KBM-7 (cell line): ENCODE measurements around the gene INKA2.
"Not testable (repeated sequence)": the region's sequence is repeated elsewhere in the genome, so short reads cannot be mapped to it uniquely, and the experiment has no call there.

Experiments used
- DNase-seq: peaks from one replicate; pipeline ENCODE4 v3.0.0-alpha.2; 2015
- in situ Hi-C: fragments of 300-500 bp; cut with MboI; formaldehyde crosslinking; loops from 2 replicates; pipeline ENCODE4 v1.14.3; 2020; ENCODE audit warnings: low sequenced_read_pairs, low pct_unique_long_range_greater_than_20kb, mixed read lengths

The INKA2 gene

DNA sequence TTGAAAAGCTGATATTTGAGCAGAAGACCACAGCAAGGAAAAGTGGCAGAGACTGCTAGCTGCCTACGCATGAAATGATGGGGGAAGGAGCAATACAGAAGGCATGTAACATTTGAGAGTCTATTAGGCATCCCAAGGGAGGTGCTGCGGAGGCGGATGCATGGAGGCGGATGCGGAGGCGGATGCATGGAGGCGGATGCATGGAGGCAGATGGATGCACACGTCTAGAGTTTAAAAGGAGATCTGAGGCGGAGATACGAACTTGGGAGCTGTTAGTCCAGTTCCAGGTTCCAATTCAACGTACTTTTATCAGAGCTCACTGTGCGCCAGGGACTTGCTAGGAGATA, 15.8 kb upstream of the INKA2 start:
- no peak for DNase-seq
- in situ Hi-C loops: no loop called here

- in situ Hi-C loops: no loop called here
- no peak for DNase-seq
Observed at GRCh38 chr1:111751906-111752575, 12.8 kb upstream of the INKA2 start.

GRCh38 chr1:111750856-111751255, 11.7 kb upstream of the INKA2 start:
- in situ Hi-C loops: no loop called here
- no peak for DNase-seq

- no peak for DNase-seq
- in situ Hi-C loops: no loop called here
Observed at GRCh38 chr1:111749628-111750027, 10.4 kb upstream of the INKA2 start.

DNA sequence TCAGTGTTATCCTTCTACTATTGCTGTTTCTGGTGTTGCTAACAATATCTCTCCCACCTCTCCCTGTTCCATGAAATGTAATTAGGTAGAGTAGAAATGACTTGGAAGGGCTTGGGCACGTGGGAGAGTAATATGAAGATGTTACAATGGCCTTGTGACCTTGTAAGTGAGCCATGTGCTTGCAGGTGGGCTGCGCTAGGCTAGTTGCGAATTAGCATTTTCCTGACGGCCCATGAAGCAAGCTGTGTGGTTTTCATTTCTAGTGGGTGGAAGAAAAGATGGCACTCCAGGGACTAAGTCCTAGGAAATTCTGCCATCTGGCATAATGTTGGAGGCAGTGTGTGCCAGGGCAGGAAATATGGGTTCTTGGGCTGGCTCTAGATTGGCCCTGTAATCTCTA, 8.8 kb upstream of the INKA2 start:
- no peak for DNase-seq
- in situ Hi-C loops: no loop called here

DNA sequence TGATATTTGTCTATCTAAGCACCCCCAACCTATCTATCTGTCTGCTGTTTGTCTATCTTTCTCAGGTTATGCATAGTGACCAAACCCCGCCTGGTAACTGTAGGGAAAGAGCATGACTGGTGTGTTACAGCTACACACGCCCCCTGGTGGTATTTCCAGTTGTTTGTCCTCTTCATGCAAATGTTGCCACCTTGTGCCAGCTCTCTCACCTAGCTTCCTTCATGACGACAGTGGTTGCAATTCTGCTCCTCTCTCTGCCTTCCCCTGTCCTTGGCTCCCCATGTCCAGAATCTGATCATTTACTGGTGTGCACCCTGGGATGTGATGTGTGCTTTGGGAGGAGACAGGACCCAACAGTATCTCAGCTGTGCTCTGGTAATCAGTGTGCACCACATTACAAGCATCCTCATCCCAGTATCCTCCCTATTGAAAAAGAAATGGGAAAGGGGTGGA, 8.1 kb upstream of the INKA2 start:
- DNase-seq: peak; percentile 76
- in situ Hi-C loops: no loop called here

DNA sequence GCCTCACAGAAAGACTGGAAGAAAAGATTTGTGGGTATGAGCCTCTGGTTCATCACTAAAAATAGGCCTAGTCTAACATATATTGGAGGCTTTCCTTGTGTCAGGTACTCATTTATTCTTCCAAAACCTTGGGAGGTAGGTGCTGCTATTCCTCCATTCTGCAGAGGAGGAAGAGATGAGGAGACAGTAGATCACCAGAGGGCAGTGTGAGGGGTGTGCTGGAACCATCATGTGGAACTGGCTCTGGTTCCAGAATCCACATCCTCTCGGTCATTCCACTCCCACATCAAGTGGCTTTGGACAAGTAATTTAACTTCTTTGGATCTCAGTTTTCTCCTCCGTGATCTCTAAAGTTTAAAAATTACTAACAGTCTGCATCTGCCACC, 7.4 kb upstream of the INKA2 start:
- no peak for DNase-seq
- in situ Hi-C loops: no loop called here

DNA sequence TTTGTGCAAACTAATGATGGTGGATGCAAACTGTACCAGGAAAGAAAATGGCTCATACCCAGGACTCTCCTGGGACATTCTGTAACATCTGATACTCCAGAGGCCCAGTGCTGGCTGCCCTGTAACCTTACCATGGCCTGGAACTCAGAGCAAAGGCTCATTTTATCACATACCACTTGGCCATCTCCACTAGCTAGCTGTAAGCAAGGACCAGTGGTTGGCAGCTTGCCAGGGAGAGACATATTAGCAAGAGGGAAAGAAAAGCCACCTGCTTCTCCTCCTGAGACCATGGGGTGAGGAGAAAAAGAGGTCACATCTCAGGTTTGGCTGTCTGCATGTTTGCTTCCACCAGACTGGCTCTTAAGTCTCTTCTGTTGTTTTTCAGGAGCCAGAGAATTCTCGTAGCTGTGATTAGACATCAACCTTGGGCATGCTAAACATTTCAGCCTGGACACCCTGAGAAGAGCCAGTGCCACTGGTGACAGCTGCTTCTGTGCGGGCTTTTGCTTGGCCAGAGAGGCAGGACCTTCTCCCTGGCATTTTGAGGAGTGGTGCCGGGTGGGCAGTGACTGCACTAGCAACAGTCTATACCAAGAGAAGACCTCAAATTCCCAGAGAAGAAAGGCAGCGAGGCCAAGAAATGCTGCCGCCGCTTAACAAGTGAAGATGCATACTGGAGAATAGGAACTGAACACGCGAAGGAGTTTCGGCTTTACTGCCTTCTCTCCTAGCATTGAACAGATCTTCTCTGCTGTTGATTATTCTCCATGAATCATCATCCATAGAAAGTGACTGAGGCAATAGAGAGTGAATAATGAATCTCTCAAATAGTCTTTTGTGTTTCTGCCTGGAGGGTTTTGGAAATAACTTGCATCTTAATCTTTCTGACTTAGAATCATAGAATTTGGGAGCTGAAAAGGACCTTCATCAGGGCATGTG, 6.7 kb upstream of the INKA2 start:
- in situ Hi-C loops: no loop called here
- no peak for DNase-seq

DNA sequence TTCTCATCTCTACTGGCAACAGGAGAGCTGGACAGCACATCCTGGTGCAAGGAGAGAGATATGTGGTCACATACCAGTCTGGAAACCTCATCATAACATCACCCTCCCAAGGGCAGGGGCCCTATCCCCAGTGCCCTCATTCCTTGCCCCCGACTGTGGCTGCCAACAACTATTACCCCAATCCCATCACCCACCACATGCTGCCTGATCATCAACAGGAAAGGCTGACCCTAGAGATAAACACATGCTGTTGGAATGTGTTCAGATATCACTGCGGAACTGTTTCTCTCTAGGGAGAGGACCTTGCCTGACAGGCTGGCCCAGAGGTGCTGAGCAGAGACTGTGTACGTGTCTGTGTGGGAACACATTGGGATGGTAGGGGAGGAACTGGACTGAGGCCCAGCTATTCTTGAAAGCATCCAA, 4.5 kb upstream of the INKA2 start:
- in situ Hi-C loops: no loop called here
- DNase-seq: no peak

- DNase-seq: no peak
Observed at GRCh38 chr1:111742938-111743549, 3.8 kb upstream of the INKA2 start.

DNA sequence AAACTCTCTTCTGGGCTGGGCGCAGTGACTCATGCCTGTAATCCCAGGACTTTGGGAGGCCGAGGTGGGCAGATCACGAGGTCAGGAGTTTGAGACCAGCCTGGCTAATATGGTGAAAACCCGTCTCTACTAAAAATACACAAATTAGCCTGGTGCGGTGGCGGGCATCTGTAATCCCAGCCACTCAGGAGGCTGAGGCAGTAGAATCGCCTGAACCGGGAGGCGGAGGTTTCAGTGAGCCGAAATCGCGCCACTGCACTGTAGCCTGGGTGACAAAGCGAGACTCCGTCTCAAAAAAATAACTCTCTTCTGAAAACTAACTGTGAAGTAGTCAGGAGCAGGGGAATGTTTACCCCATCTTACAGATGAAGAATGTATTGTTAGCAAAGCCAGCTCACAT, 3.1 kb upstream of the INKA2 start:
- in situ Hi-C loops, DNase-seq: not testable (repeated sequence)

More at GRCh38 chr1:111742938-111743549, 3.8 kb upstream of the INKA2 start:
- in situ Hi-C loops: no loop called here

DNA sequence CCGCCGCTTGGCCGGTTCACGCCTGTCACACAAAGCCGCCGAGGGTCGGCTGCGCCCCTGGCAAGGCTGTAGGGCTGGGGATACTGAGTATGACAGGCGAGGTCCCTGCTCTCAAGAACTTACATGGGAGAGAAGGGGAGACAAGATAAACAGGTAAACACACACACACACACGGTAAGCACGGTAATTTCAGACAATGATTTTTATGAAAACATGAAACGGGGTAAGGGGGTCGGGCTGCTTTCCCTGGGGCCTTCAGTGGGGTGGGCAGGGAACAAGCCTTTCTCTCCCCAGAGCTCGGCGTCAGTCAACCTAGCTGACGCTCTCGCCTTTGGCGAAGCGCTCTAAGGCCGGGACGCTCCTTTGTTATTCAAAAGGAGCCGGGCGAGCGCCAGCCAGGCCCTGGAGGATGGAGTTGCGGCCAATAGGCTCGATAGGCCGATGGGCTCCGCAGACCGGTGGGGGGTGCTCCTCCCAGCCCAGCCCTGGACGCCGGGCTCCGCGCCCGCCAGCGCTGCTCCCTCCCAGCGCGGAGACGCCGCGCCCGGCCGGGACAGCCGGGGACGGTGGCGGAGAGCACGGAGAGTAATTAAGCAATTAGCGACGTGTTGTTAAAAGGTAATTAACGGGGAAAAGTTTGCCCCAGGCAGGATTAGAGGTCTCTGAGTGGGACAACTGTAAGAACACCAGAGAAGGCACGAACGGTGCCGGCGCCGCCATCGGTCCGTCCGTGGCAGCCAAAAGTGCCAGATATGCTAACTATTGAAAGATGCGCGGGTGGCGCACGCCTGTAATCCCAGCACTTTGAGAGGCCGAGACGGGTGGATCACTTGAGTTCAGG, 950 bp upstream of the INKA2 start:
- DNase-seq: no peak
- in situ Hi-C loops: no loop called here

DNA sequence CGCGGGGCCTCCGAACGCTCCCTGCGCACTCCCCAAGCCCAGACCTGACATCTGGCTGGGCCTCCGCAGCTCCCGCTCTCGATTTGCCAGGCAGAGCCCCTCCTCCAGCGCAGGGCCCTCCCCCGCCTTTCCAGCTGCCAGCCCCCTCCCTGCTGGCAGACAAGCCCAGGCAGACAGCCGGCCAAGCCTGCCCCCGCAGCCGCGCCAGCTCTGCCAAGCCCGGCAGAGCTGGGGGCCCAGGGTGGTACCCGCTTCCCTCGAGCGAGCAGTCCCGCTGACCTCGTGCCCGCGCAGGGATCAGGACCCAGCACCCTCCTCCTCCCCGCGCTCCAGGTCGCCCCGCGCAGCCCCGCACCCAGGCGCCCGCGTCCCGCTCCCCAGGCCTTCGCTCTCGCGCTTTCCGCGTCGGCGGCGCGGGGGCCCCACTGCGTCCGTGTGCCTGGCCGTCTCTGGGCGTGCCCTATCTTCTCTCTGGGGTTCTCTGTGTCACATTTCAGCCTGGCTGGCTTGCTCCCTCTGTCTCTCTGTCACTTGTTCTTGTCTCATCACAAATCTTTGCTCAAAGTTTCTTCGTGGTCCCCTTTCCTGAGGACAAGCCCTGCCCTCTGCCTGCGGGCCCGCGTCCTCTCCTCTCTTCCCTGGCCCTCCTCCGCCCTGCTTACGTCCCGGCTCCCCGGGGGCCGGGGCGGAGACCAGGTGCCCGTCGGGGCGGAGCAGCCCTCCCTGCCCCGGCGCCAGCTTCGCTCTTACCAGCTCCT, 580 bp downstream of the INKA2 start:
- DNase-seq: peak; percentile 87
- in situ Hi-C loops: no loop called here

DNA sequence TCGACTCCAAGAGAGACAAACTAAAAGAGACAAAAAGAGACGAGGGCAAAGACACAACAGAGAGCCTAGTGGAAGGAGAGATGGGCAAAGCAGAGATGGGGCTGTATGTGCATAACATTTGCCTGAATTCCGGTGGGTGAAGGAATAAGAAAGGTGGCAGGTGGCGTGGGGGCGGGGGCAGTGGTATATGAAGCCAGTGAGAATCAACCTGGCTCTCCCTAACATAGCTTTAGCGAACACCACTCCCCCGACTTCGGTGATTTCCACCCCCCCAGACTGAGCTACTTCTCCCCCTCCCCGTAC, 1.1 kb downstream of the INKA2 start:
- in situ Hi-C loops: no loop called here
- no peak for DNase-seq

- DNase-seq: no peak
- in situ Hi-C loops: no loop called here
Observed at GRCh38 chr1:111737216-111738132, 1.7 kb downstream of the INKA2 start.

DNA sequence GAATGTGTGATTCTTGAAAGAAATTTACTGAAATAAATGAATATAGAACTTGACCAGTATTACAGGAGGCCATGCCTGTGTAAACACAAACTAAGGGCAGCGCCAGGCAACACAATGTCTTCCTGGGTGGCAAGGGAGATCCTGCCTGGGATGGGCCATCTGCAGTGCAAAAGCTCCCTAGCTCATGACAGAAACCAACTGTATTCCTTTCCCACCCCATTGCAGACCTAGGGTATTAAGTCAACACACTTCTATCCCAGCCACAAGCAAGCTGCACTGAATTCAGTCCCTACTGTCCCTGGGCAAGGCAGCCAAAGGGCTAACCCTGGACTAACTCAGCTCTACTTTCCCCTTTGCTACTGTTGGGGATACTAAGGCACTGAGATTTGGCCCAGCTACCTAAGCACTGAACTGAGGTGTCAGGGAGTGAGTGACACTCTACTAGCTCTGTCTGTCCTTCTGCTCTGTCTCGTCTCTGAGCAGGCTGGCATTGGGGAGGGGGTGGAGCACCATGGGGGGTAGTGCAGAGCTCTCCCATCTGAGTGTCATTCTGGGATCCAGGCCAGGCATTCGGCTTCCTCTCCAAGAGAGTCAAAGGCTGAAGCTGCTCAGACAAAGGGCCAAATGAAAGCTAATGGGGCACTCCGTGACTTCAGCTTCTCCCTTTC, 2.5 kb downstream of the INKA2 start:
- in situ Hi-C loops: no loop called here
- no peak for DNase-seq

DNA sequence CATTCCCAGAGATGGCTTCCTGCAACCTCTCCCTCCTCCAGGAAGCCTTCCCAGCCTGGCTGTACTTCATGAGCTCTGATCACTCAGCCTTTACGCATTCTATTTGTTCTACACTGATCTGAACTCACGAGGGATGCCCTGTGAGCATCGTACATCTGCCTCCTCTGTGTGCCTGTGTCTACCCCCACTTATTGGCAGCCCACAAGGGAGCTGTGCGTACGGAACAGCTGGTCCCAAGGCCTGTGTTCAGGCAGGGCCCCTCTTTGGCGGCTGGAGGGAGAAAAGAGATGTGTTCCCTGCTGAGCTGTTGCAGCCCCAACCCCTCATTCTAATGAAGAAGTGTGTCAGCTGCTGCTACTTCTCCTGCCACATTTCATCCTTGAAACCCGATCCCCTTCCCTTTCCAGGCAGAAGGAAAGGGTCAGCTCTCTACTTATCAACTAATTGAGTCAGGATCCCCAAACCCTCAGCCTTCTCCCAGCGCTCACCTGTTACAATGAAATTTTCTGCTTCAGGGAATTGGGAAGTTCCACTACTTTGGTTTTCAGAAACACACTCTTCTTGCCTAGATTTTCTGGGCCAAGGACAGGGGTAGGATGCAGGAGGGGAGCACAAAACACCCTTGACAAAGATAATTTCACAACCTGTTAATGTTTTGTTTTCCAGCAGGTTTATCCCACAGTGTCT, 3.2 kb downstream of the INKA2 start:
- in situ Hi-C loops: no loop called here
- no peak for DNase-seq
